Inferior parietal cortex (tissue), 1 donor: Measurements from ENCODE around the gene SRC.

Experiments
- DNase-seq: peaks from one replicate; pipeline ENCODE4 v3.0.0-alpha.2; 2016; ENCODE audit errors: extremely low spot score

SRC gene

GRCh38 chr20:37345339-37346235 is at the start of gene SRC:
Gene SRC, plus strand, starts transcription at chr20:37346140. Its CDS starts 38,014 bp downstream, at chr20:37384154.
- peak; percentile 15 for DNase-seq

- no peak for DNase-seq
Measured at GRCh38 chr20:37296371-37296770, 49.6 kb upstream of the SRC start.

- no peak for DNase-seq
Measured at GRCh38 chr20:37297066-37297736, 48.7 kb upstream of the SRC start.

- no peak for DNase-seq
Measured at GRCh38 chr20:37298190-37298939, 47.6 kb upstream of the SRC start.

GRCh38 chr20:37299718-37300528 is 46.0 kb upstream of the SRC start:
- no peak for DNase-seq

GRCh38 chr20:37301120-37301519 is 44.8 kb upstream of the SRC start:
- no peak for DNase-seq

- DNase-seq: no peak
Measured at GRCh38 chr20:37301558-37301957, 44.4 kb upstream of the SRC start.

GRCh38 chr20:37302981-37303380 is 43.0 kb upstream of the SRC start:
- DNase-seq: no peak

- DNase-seq: no peak
Measured at GRCh38 chr20:37303637-37304036, 42.3 kb upstream of the SRC start.

- no peak for DNase-seq
Measured at GRCh38 chr20:37305079-37305478, 40.9 kb upstream of the SRC start.

- no peak for DNase-seq
Measured at GRCh38 chr20:37305839-37306238, 40.1 kb upstream of the SRC start.

GRCh38 chr20:37308086-37309050 is 37.6 kb upstream of the SRC start:
- no peak for DNase-seq

- DNase-seq: no peak
Measured at GRCh38 chr20:37309290-37309689, 36.6 kb upstream of the SRC start.

- DNase-seq: no peak
Measured at GRCh38 chr20:37309936-37310590, 35.9 kb upstream of the SRC start.

GRCh38 chr20:37310951-37311350 is 35.0 kb upstream of the SRC start:
- no peak for DNase-seq

- DNase-seq: no peak
Measured at GRCh38 chr20:37311710-37312355, 34.1 kb upstream of the SRC start.

GRCh38 chr20:37313546-37314091 is 32.3 kb upstream of the SRC start:
- DNase-seq: no peak

- no peak for DNase-seq
Measured at GRCh38 chr20:37314099-37314498, 31.8 kb upstream of the SRC start.

- no peak for DNase-seq
Measured at GRCh38 chr20:37314617-37315016, 31.3 kb upstream of the SRC start.
